Skeletal muscle tissue (tissue), 4 donors: Measurements from ENCODE around the gene TRIP13. TPM values are rescaled to one million over a fixed set of nuclear protein-coding genes. Genes with fewer than 3 reads are reported as not detected.

Source experiments
- H3K27ac ChIP-seq: one replicate; pipeline ENCODE4 v1.7.0; 2013; ENCODE audit warnings: mild to moderate bottlenecking, low read depth, low read length, inconsistent platforms
- H3K27me3 ChIP-seq, 3 donors: one replicate each; pipeline ENCODE4 v1.7.0; 2013; ENCODE audit warnings: low read length in 3 of 3; ENCODE audit not compliant: control insufficient read depth in 3 of 3, insufficient read depth in 3 of 3
- H3K36me3 ChIP-seq, 3 donors: one replicate each; pipeline ENCODE4 v1.7.0; 2013; ENCODE audit warnings: low read length in 3 of 3; ENCODE audit not compliant: control insufficient read depth in 3 of 3, insufficient read depth in 3 of 3
- H3K4me1 ChIP-seq, 3 donors: one replicate each; pipeline ENCODE4 v1.7.0; 2013; ENCODE audit warnings: low read length in 3 of 3, mild to moderate bottlenecking in 3 of 3; ENCODE audit not compliant: control insufficient read depth in 3 of 3, insufficient read depth in 3 of 3
- H3K4me3 ChIP-seq, 3 donors: one replicate each; pipeline ENCODE4 v1.7.0; 2013; ENCODE audit warnings: low read length in 3 of 3
- H3K9ac ChIP-seq, 3 donors: one replicate each; pipeline ENCODE4 v1.7.0; 2013; ENCODE audit warnings: low read length in 3 of 3, mild to moderate bottlenecking in 3 of 3, moderate library complexity in 2 of 3, low read depth in 1 of 3
- H3K9me3 ChIP-seq, 3 donors: one replicate each; pipeline ENCODE4 v1.7.0; 2013; ENCODE audit warnings: low read length in 3 of 3; ENCODE audit not compliant: control insufficient read depth in 3 of 3
- total RNA-seq: library from RNA; depleted of rRNA; stranded (reverse); fragments of >200 nt; gene quantifications from one replicate; pipeline ENCODE4 v1.2.3, GENCODE V29; 2014
- donor health status: Osteomylitis.

Gene TRIP13
- total RNA-seq, 1 donor from 2014 or later, result 5.7 TPM

GRCh38 chr5:952597-953271 is 60.0 kb downstream of the TRIP13 start:
- no peak overlapping the region for H3K9ac ChIP-seq
- H3K4me1 ChIP-seq, result peaks cover 13 to 16% (median 13%) of the 10 kb centered on the region in 3 donors
- H3K27me3 ChIP-seq, result peaks cover 59 to 83% (median 64%) of the 10 kb centered on the region in 3 donors
- H3K36me3 ChIP-seq, result no peaks in the 10 kb centered on the region
- H3K4me3 ChIP-seq, result no peak overlapping the region
- H3K9me3 ChIP-seq, result peaks cover 0 to 2% (median 0%) of the 10 kb centered on the region in 3 donors
- H3K27ac ChIP-seq, result no peak overlapping the region

- peaks cover 19 to 27% (median 23%) of the 10 kb centered on the region in 3 donors for H3K4me1 ChIP-seq
- H3K36me3 ChIP-seq, result no peaks in the 10 kb centered on the region
- no peak overlapping the region for H3K27ac ChIP-seq
- H3K27me3 ChIP-seq, result peaks cover 48 to 83% (median 65%) of the 10 kb centered on the region in 3 donors
- H3K9ac ChIP-seq, result no peak overlapping the region
- H3K9me3 ChIP-seq, result peaks cover 0 to 2% (median 0%) of the 10 kb centered on the region in 3 donors
- no peak overlapping the region for H3K4me3 ChIP-seq
Measured at GRCh38 chr5:953535-954449, 61.1 kb downstream of the TRIP13 start.

- no peak overlapping the region for H3K9ac ChIP-seq
Measured at GRCh38 chr5:955886-956761, 63.4 kb downstream of the TRIP13 start.

GRCh38 chr5:956941-957747 is 64.5 kb downstream of the TRIP13 start:
- no peaks in the 10 kb centered on the region for H3K9me3 ChIP-seq
- H3K36me3 ChIP-seq, result no peaks in the 10 kb centered on the region
- peaks cover 20 to 30% (median 23%) of the 10 kb centered on the region in 3 donors for H3K4me1 ChIP-seq
- no peak overlapping the region for H3K27ac ChIP-seq
- peak overlapping the region in 1 of 3 donors; percentile 8 for H3K9ac ChIP-seq
- peaks cover 53 to 78% (median 63%) of the 10 kb centered on the region in 3 donors for H3K27me3 ChIP-seq
- H3K4me3 ChIP-seq, result no peak overlapping the region

More at GRCh38 chr5:955886-956761, 63.4 kb downstream of the TRIP13 start:
- Histone ChIP-seq H3K4me1 (peaks cover 20 to 30% (median 23%) of the 10 kb centered on the region in 3 donors), H3K36me3 (no peaks in the 10 kb centered on the region), H3K4me3 (peak overlapping the region in 1 of 3 donors; percentile 13), H3K27ac (no peak overlapping the region), H3K27me3 (peaks cover 48 to 78% (median 61%) of the 10 kb centered on the region in 3 donors), H3K9me3 (no peaks in the 10 kb centered on the region)

GRCh38 chr5:957748-958485 is 65.2 kb downstream of the TRIP13 start:
- Histone ChIP-seq H3K27ac (no peak overlapping the region), H3K27me3 (peaks cover 51 to 71% (median 57%) of the 10 kb centered on the region in 3 donors)

GRCh38 chr5:958701-959571 is 66.3 kb downstream of the TRIP13 start:
- no peaks in the 10 kb centered on the region for H3K36me3 ChIP-seq
- H3K4me1 ChIP-seq, result peaks cover 20 to 30% (median 23%) of the 10 kb centered on the region in 3 donors
- H3K9me3 ChIP-seq, result no peaks in the 10 kb centered on the region
- H3K27ac ChIP-seq, result no peak overlapping the region
- H3K27me3 ChIP-seq, result peaks cover 48 to 72% (median 49%) of the 10 kb centered on the region in 3 donors
- peak overlapping the region in 1 of 3 donors; percentile 2 for H3K4me3 ChIP-seq
- no peak overlapping the region for H3K9ac ChIP-seq

More at GRCh38 chr5:957748-958485, 65.2 kb downstream of the TRIP13 start:
- H3K4me1 ChIP-seq, result peaks cover 20 to 30% (median 23%) of the 10 kb centered on the region in 3 donors
- H3K9me3 ChIP-seq, result no peaks in the 10 kb centered on the region
- no peaks in the 10 kb centered on the region for H3K36me3 ChIP-seq
- no peak overlapping the region for H3K4me3 ChIP-seq
- peak overlapping the region in 1 of 3 donors; percentile 8 for H3K9ac ChIP-seq

- H3K36me3 ChIP-seq, result no peaks in the 10 kb centered on the region
- no peaks in the 10 kb centered on the region for H3K9me3 ChIP-seq
- no peak overlapping the region for H3K4me3 ChIP-seq
- H3K27me3 ChIP-seq, result peaks cover 47 to 74% (median 53%) of the 10 kb centered on the region in 3 donors
- no peak overlapping the region for H3K9ac ChIP-seq
- H3K4me1 ChIP-seq, result peaks cover 24 to 30% (median 27%) of the 10 kb centered on the region in 3 donors
- no peak overlapping the region for H3K27ac ChIP-seq
Measured at GRCh38 chr5:959581-960531, 67.2 kb downstream of the TRIP13 start.
